ENCODE data around the gene KERA.

Gene KERA

GRCh38 chr12:91007531-91008290 lies 50.1 kb downstream of the KERA start:
- DNase-seq = no peak

GRCh38 chr12:91004872-91005271 lies 53.0 kb downstream of the KERA start, which contains the start of gene EPYC:
TSS of gene EPYC (minus strand) at chr12:91004972. CDS start at chr12:91002565, 2,407 bp downstream.
- DNase-seq = no peak

GRCh38 chr12:91003737-91004136 lies 54.1 kb downstream of the KERA start:
- no peak for DNase-seq

- no peak for DNase-seq
These were observed 56.5 kb downstream of the KERA start for GRCh38 chr12:91001306-91001705.
